Calu3 (cell line): ENCODE results near the gene FLT3. TPM values are rescaled to one million over a fixed set of nuclear protein-coding genes. Genes with fewer than 3 reads are reported as not detected.
"Not testable (repeated sequence)": the region's sequence is repeated elsewhere in the genome, so short reads cannot be mapped to it uniquely, and the experiment has no call there.

Experiments used
- BruUV-seq: library from RNA; stranded (reverse); fragments of 400-500 nt; replicated peaks from 2 replicates; lab custom pipeline; 2021; lab: Mats Ljungman, UMichigan
- CTCF ChIA-PET: fragments of 300-600 bp; sonication (Branson Sonifier 250); formaldehyde crosslinking; loops from one replicate; lab custom pipeline; 2022; ENCODE audit warnings: antibody characterized with exemption; lab: Charles Lee
- DNase-seq: peaks from one replicate; pipeline ENCODE4 v3.0.0; 2022
- H3K27ac Mint-ChIP-seq: one replicate; pipeline ENCODE4 v1.8.0; 2022; ENCODE audit warnings: mixed read lengths; ENCODE audit not compliant: unreplicated experiment
- H3K27me3 Mint-ChIP-seq: one replicate; pipeline ENCODE4 v1.8.0; 2022; ENCODE audit warnings: mixed read lengths; ENCODE audit not compliant: unreplicated experiment
- H3K36me3 Mint-ChIP-seq: one replicate; pipeline ENCODE4 v1.8.0; 2022; ENCODE audit warnings: mild to moderate bottlenecking, moderate library complexity, mixed read lengths; ENCODE audit not compliant: insufficient read depth, unreplicated experiment
- H3K4me1 Mint-ChIP-seq: one replicate; pipeline ENCODE4 v1.8.0; 2022; ENCODE audit warnings: mild to moderate bottlenecking, low read depth, mixed read lengths; ENCODE audit not compliant: unreplicated experiment
- H3K4me3 Mint-ChIP-seq: one replicate; pipeline ENCODE4 v1.8.0; 2022; ENCODE audit warnings: mild to moderate bottlenecking, low read depth, moderate library complexity, mixed read lengths; ENCODE audit not compliant: unreplicated experiment
- H3K9me3 Mint-ChIP-seq: one replicate; pipeline ENCODE4 v1.8.0; 2022; ENCODE audit warnings: low read depth, mixed read lengths; ENCODE audit not compliant: unreplicated experiment
- intact Hi-C: fragments of 100-400 bp; cut with micrococcal nuclease; formaldehyde crosslinking; loops from one replicate; pipeline ENCODE4 v1.10.0; 2022; ENCODE audit not compliant: unreplicated experiment
- total RNA-seq: library from RNA; stranded (reverse); gene quantifications from 2 replicates; pipeline ENCODE4 v1.2.3, GENCODE V29; 2022
- TF ChIP-seq, protein P1 (sequence below): fragments of 200-600 bp; IDR thresholded peaks from one replicate; pipeline ENCODE4 v1.8.0; 2022; ENCODE audit warnings: antibody characterized with exemption; ENCODE audit not compliant: unreplicated experiment

FLT3 gene
- total RNA-seq, 1 experiment from 2014 or later: not detected

DNA sequence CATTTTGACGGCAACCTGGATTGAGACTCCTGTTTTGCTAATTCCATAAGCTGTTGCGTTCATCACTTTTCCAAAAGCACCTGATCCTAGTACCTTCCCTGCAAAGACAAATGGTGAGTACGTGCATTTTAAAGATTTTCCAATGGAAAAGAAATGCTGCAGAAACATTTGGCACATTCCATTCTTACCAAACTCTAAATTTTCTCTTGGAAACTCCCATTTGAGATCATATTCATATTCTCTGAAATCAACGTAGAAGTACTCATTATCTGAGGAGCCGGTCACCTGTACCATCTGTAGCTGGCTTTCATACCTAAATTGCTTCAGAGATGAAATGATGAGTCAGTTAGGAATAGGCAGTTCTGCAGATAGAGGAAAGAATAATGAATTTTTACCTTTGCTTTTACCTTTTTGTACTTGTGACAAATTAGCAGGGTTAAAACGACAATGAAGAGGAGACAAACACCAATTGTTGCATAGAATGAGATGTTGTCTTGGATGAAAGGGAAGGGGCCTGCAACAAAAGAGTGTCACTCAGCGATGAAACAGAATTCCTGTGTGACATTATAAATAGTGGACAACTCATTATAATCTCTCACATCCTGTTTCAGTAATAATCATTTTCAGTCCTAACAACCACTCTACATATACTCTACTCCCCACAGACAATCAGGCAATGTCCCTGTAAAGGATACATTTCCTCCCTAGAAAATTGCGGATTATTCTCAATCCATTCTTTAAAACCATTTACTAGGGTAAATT is 66.3 kb downstream of the FLT3 start:
- CTCF ChIA-PET: no interaction called here
- BruUV-seq: no TSS peak

DNA sequence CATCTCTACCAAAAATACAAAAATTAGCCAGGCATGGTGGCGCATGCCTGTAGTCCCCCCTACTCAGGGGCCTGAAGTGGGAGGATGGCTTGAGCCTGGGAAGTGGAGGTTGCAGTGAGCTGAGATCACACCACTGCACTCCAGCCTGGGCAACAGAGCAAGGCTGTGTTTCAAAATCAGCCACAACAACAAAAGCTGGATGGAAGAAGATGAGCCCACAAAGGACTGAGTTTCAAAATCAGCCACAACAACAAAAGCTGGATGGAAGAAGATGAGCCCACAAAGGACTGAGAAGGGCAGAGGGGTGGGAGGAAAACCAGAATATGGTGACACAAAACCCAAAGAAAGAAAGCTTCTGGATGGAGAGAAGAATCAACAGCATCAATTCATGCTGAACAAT is 67.9 kb downstream of the FLT3 start:
- BruUV-seq, DNase-seq, CTCF ChIA-PET, H3K27ac Mint-ChIP-seq, H3K27me3 Mint-ChIP-seq, H3K9me3 Mint-ChIP-seq, intact Hi-C loops, H3K4me3 Mint-ChIP-seq, H3K36me3 Mint-ChIP-seq, H3K4me1 Mint-ChIP-seq: not testable (repeated sequence)

More for the DNA sequence above, 66.3 kb downstream of the FLT3 start:
- H3K36me3 Mint-ChIP-seq: no peaks in the 10 kb centered on the region
- no peaks in the 10 kb centered on the region for H3K27me3 Mint-ChIP-seq
- intact Hi-C loops: no loop called here
- TF ChIP-seq, protein P1, sequence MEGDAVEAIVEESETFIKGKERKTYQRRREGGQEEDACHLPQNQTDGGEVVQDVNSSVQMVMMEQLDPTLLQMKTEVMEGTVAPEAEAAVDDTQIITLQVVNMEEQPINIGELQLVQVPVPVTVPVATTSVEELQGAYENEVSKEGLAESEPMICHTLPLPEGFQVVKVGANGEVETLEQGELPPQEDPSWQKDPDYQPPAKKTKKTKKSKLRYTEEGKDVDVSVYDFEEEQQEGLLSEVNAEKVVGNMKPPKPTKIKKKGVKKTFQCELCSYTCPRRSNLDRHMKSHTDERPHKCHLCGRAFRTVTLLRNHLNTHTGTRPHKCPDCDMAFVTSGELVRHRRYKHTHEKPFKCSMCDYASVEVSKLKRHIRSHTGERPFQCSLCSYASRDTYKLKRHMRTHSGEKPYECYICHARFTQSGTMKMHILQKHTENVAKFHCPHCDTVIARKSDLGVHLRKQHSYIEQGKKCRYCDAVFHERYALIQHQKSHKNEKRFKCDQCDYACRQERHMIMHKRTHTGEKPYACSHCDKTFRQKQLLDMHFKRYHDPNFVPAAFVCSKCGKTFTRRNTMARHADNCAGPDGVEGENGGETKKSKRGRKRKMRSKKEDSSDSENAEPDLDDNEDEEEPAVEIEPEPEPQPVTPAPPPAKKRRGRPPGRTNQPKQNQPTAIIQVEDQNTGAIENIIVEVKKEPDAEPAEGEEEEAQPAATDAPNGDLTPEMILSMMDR: no peak
- H3K4me3 Mint-ChIP-seq: no peak overlapping the region
- no peak for DNase-seq
- H3K27ac Mint-ChIP-seq: no peak overlapping the region
- no peaks in the 10 kb centered on the region for H3K4me1 Mint-ChIP-seq
- H3K9me3 Mint-ChIP-seq: no peaks in the 10 kb centered on the region

- no peaks in the 10 kb centered on the region for H3K4me1 Mint-ChIP-seq
- H3K27ac Mint-ChIP-seq: no peak overlapping the region
- intact Hi-C loops: no loop called here
- DNase-seq: no peak
- TF ChIP-seq, protein P1: no peak
- H3K36me3 Mint-ChIP-seq: no peaks in the 10 kb centered on the region
- H3K4me3 Mint-ChIP-seq: no peak overlapping the region
- CTCF ChIA-PET: interaction anchor here (0.6 kb wide), 1 partner anchor 53 kb away, joined by 4 read pairs; no protein-coding TSS in a partner anchor
- H3K9me3 Mint-ChIP-seq: no peaks in the 10 kb centered on the region
- no TSS peak for BruUV-seq
- H3K27me3 Mint-ChIP-seq: no peaks in the 10 kb centered on the region
Measured at GRCh38 chr13:28031896-28032288, 68.5 kb downstream of the FLT3 start.

DNA sequence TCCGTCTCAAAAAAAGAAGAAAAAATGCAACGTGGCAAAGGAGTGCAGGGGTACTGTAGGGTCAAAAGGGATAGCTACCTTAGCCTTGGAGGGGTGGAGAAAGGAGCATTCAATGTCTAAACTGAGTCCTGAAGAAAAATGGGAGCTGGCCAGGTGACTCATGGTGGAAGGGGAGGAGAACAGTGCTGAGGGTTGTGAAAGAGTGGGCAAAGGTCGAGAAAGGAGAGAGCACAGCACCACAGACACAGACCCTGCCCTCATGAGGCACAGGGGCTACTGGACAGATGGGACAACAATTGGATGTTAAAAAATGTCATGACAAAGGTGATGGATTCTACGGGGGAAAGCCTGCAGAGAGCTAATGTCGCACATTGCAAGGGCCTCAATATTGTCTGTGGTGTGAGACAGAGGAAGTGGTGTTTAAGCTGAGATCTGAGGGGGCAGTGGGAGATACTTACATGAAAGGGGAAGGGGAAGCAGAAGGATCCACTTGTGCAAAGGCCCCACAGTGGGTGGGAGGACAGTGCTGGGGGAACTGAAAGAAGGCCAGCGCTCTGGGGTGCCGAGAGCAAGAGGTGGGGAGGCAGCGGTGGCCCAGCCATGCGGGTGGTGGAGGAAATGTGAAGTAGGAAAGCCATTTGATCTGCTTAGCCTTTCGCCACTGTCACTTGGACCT is 69.0 kb downstream of the FLT3 start:
- TF ChIP-seq, protein P1: no peak
- CTCF ChIA-PET: interaction anchor here (0.6 kb wide), 1 partner anchor 53 kb away, joined by 4 read pairs; no protein-coding TSS in a partner anchor
- Mint-ChIP-seq H3K4me3 (no peak overlapping the region), H3K27ac (no peak overlapping the region), H3K9me3 (no peaks in the 10 kb centered on the region), H3K36me3 (no peaks in the 10 kb centered on the region), H3K4me1 (no peaks in the 10 kb centered on the region), H3K27me3 (no peaks in the 10 kb centered on the region)
- no peak for DNase-seq
- no TSS peak for BruUV-seq
- intact Hi-C loops: no loop called here
